GM12878 (cell line): ENCODE results near the gene MFSD6. TPM values are rescaled to one million over a fixed set of nuclear protein-coding genes. Genes with fewer than 3 reads are reported as not detected.

Source experiments
- ATAC-seq: fragments of 200-7000 bp; cut with Tn5 transposase; 3 replicates; pipeline ENCODE4 v1.9.1; 2020; ENCODE audit warnings: mild to moderate bottlenecking, moderate library complexity
- BruUV-seq: library from RNA; stranded (reverse); fragments of 400-500 nt; replicated peaks from 2 replicates; lab custom pipeline; 2021; lab: Mats Ljungman, UMichigan
- CTCF ChIA-PET: fragments of 300-600 bp; sonication (Branson Sonifier 250); formaldehyde crosslinking; extraction: SDS; loops from one replicate; lab custom pipeline; 2021; ENCODE audit warnings: inconsistent platforms; lab: Yijun Ruan, JAX
- POLR2A ChIA-PET: fragments of 350-600 bp; formaldehyde crosslinking; extraction: SDS; loops from one replicate; lab custom pipeline; 2021; ENCODE audit warnings: inconsistent platforms; lab: Charles Lee
- RAD21 ChIA-PET: fragments of 300-600 bp; sonication (Branson Sonifier 250); formaldehyde crosslinking; loops from one replicate; lab custom pipeline; 2023; ENCODE audit warnings: antibody characterized with exemption; ENCODE audit not compliant: unreplicated experiment; lab: Charles Lee
- SMC1A ChIA-PET: fragments of 300-600 bp; sonication (Branson Sonifier 250); formaldehyde crosslinking; loops from one replicate; lab custom pipeline; 2023; ENCODE audit not compliant: unreplicated experiment, uncharacterized antibody; lab: Charles Lee
- DNase-seq: peaks from one replicate; pipeline ENCODE4 v3.0.0-alpha.2; 2011; ENCODE audit warnings: low read depth, low spot score
- FAIRE-seq: peaks from 3 replicates; lab custom pipeline; 2011; peaks lifted over from hg19 to GRCh38; lab: Jason Lieb, UNC
- H2AFZ ChIP-seq: 2 replicates; pipeline ENCODE4 v1.6.0; 2011; ENCODE audit warnings: low read depth, low read length, control low read depth; ENCODE audit not compliant: control insufficient read depth
- H3K27ac ChIP-seq: 2 replicates; pipeline ENCODE4 v1.5.1; 2011; ENCODE audit warnings: control low read depth; ENCODE audit not compliant: control insufficient read depth, insufficient read depth
- H3K27me3 ChIP-seq, 2 experiments: replicated peaks in 1 of 2; 2 replicates each; pipeline versions ENCODE4 v1.6.0 to v1.6.1; 2011; ENCODE audit warnings: low read length in 1 of 2; ENCODE audit not compliant: control insufficient read depth in 2 of 2, insufficient read depth in 2 of 2
- H3K36me3 ChIP-seq, 2 experiments: 2 replicates each; pipeline ENCODE4 v1.5.1; 2011; ENCODE audit warnings: low read length in 1 of 2; ENCODE audit not compliant: control insufficient read depth in 2 of 2, insufficient read depth in 2 of 2
- H3K4me1 ChIP-seq: 2 replicates; pipeline ENCODE4 v1.6.1; 2011; ENCODE audit warnings: mild to moderate bottlenecking, low read length, moderate library complexity, mixed read lengths; ENCODE audit not compliant: control insufficient read depth, insufficient read depth
- H3K4me2 ChIP-seq: 2 replicates; pipeline ENCODE4 v1.6.0; 2011; ENCODE audit warnings: control low read depth; ENCODE audit not compliant: control insufficient read depth, insufficient read depth
- H3K4me3 ChIP-seq: fragments of 200-600 bp; sonication (generic); 2 replicates; pipeline ENCODE4 v1.5.1; 2016
- H3K79me2 ChIP-seq: 2 replicates; pipeline ENCODE4 v1.6.0; 2011; ENCODE audit warnings: low read length; ENCODE audit not compliant: control insufficient read depth, insufficient read depth
- H3K9ac ChIP-seq: 2 replicates; pipeline ENCODE4 v1.8.0; 2011; ENCODE audit warnings: low read length, control low read depth, mixed read lengths; ENCODE audit not compliant: control insufficient read depth, insufficient read depth
- H3K9me3 ChIP-seq: replicated peaks from 3 replicates; pipeline ENCODE4 v1.5.1; 2011; ENCODE audit warnings: mild to moderate bottlenecking, low read length; ENCODE audit not compliant: control insufficient read depth, insufficient read depth
- H4K20me1 ChIP-seq: 2 replicates; pipeline ENCODE4 v1.6.0; 2011; ENCODE audit not compliant: control insufficient read depth, insufficient read depth
- BHLHE40 ChIP-seq, 2 experiments: fragments of 450-650 bp in 1 of 2; IDR thresholded peaks; 2 replicates each; pipeline ENCODE4 v1.6.1; 2011 to 2017; ENCODE audit warnings: low read depth in 2 of 2, borderline replicate concordance in 1 of 2, improper control_type of control experiment in 1 of 2, low read length in 1 of 2, mild to moderate bottlenecking in 1 of 2
- CBX5 ChIP-seq: sonication (generic); IDR thresholded peaks from 2 replicates; pipeline ENCODE4 v1.6.1; 2016; ENCODE audit warnings: low read depth, moderate library complexity, mild to moderate bottlenecking, inconsistent platforms
- GABPA ChIP-seq: IDR thresholded peaks from 2 replicates; pipeline ENCODE4 v1.6.1; 2014; ENCODE audit warnings: antibody characterized with exemption, low read depth, mild to moderate bottlenecking, inconsistent platforms
- IKZF2 ChIP-seq, 2 experiments: fragments of 450-650 bp; IDR thresholded peaks; 2 replicates each; pipeline ENCODE4 v1.6.1; 2017; ENCODE audit warnings: mild to moderate bottlenecking in 2 of 2, moderate library complexity in 2 of 2
- POU2F2 ChIP-seq: IDR thresholded peaks from 3 replicates; pipeline ENCODE4 v1.6.1; 2011; ENCODE audit warnings: low read depth, mild to moderate bottlenecking, low read length, borderline replicate concordance
- RAD21 ChIP-seq: IDR thresholded peaks from 2 replicates; pipeline ENCODE4 v1.6.1; 2011; ENCODE audit warnings: mild to moderate bottlenecking, low read depth, low read length, moderate library complexity; ENCODE audit not compliant: insufficient read depth
- SMAD5 ChIP-seq: IDR thresholded peaks from 2 replicates; pipeline ENCODE4 v1.6.1; 2016; ENCODE audit warnings: antibody characterized with exemption, low read depth
- TAF1 ChIP-seq: IDR thresholded peaks from 2 replicates; pipeline ENCODE4 v1.6.1; 2011; ENCODE audit warnings: mild to moderate bottlenecking, low read depth, low read length, borderline replicate concordance
- TCF3 ChIP-seq: IDR thresholded peaks from 2 replicates; pipeline ENCODE4 v1.6.1; 2012; ENCODE audit warnings: low read depth, mild to moderate bottlenecking, low read length, borderline replicate concordance; ENCODE audit not compliant: insufficient read depth
- WGBS: methylation state at CpG from one replicate; pipeline ENCODE4 v1.1.6; 2016; ENCODE audit warnings: low lambda C conversion rate; ENCODE audit not compliant: insufficient replicate concordance, insufficient coverage; ENCODE audit errors: missing lambda C conversion rate; 5-methylcytosine and 5-hydroxymethylcytosine counted together
- in situ Hi-C: fragments of 300-500 bp; cut with MboI; formaldehyde crosslinking; loops from 9 replicates; pipeline ENCODE4 v1.14.3; 2018; ENCODE audit warnings: mixed read lengths
- intact Hi-C: fragments of 100-400 bp; cut with micrococcal nuclease; formaldehyde crosslinking; loops from one replicate; pipeline ENCODE4 v1.14.2; 2022; ENCODE audit not compliant: unreplicated experiment
- polyA plus RNA-seq, 11 experiments: library from polyadenylated mRNA; depleted of rRNA in 4 of 11; unstranded in 6 of 11; stranded (reverse) in 5 of 11; fragments of >200 nt; fragmentation: Nextera tagmentation in 4 of 11; fragmentation: Illumina TruSeq in 1 of 11; extraction: Ambion mirVana in 4 of 11; extraction: Trizol in 1 of 11; gene quantifications; 1 replicate in 1 of 11; 2 replicates in 10 of 11; pipeline versions ENCODE4 v1.2.1 to v1.2.3, GENCODE V29; 2011 to 2016; ENCODE audit warnings: inconsistent platforms in 2 of 11, missing spikeins in 2 of 11, low read depth in 1 of 11
- total RNA-seq, 4 experiments: library from RNA; depleted of rRNA in 3 of 4; stranded (reverse); fragments of >200 nt in 3 of 4; fragmentation: Illumina TruSeq in 1 of 4; extraction: Trizol in 1 of 4; gene quantifications; 2 replicates each; pipeline versions ENCODE4 v1.2.1 to v1.2.3, GENCODE V29; 2013 to 2021
- TF ChIP-seq, protein P1 (sequence below): fragments of 450-650 bp; IDR thresholded peaks from 2 replicates; pipeline ENCODE4 v1.6.1; 2014; ENCODE audit warnings: mild to moderate bottlenecking
- TF ChIP-seq, protein P2 (sequence below): fragments of 450-650 bp; IDR thresholded peaks from 2 replicates; pipeline ENCODE4 v1.6.1; 2018; ENCODE audit warnings: borderline replicate concordance, mild to moderate bottlenecking; ENCODE audit not compliant: partially characterized antibody
- TF ChIP-seq, protein P3 (sequence below): fragments of 450-650 bp; IDR thresholded peaks from 2 replicates; pipeline ENCODE4 v1.6.1; 2017; ENCODE audit warnings: mild to moderate bottlenecking, moderate library complexity
- TF ChIP-seq, protein P4 (sequence below), 3 experiments: IDR thresholded peaks in 2 of 3; conservative IDR thresholded peaks in 1 of 3; 2 replicates each; pipeline ENCODE4 v1.5.1; 2011; ENCODE audit warnings: low read depth in 3 of 3, low read length in 3 of 3, mild to moderate bottlenecking in 3 of 3, control low read depth in 2 of 3, moderate library complexity in 2 of 3, inconsistent platforms in 1 of 3, mixed read lengths in 1 of 3; ENCODE audit not compliant: control insufficient read depth in 2 of 3, insufficient read depth in 1 of 3; ENCODE audit errors: extremely low read depth in 1 of 3

The MFSD6 gene
- total and polyA plus RNA-seq, 10 of the 15 experiments (the other 5 are each of a cell fraction or from before 2014, with no cell fraction given): 6.7 to 42.6 (median 24.2) TPM

DNA sequence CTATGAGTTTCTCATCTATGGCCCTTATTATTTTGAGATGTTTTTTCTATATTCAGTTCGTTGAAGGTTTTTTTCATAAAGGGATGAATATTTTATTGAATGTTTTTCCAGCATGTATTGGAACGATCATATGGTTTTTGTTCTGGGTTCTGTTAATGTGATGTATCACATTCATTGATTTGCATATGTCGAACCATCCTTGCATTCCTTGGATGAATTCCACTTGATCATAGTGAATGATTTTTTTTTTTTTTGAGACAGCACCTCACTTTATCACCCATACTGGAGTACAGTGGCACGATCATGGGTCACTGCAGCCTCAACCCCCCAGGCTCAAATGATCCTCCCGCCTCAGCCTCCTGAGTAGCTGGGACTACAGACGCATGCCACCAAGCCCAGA lies 131.9 kb downstream of the MFSD6 start:
- intact Hi-C loops: no loop called here
- Histone ChIP-seq H3K27ac (no peak overlapping the region), H3K4me1 (peaks cover 4% of the 10 kb centered on the region), H3K9me3 (peaks cover 17% of the 10 kb centered on the region), H3K27me3 (no peaks in the 10 kb centered on the region), H3K79me2 (peaks cover 18% of the 10 kb centered on the region), H2AFZ (no peak overlapping the region), H3K36me3 (0 out of 4 replicates have a peak, but pooled peaks cover 0 to 4% of the 10 kb centered on the region in 2 experiments), H3K4me2 (no peak overlapping the region), H3K4me3 (no peak overlapping the region), H3K9ac (no peak overlapping the region), H4K20me1 (no peaks in the 10 kb centered on the region)
- DNase-seq (no peak), ATAC-seq (no peak), FAIRE-seq (no peak)
- ChIA-PET RAD21 (no interaction called here), CTCF (interaction anchor here (0.8 to 3.1 kb wide), 3 partner anchors 9 to 32 kb away, joined by 3 to 11 read pairs (median 3); no protein-coding TSS in a partner anchor), POLR2A (no interaction called here), SMC1A (interaction anchor here (1.3 kb wide), 1 partner anchor 43 kb away, joined by 5 read pairs; no protein-coding TSS in a partner anchor)
- no peak for TF ChIP-seq TAF1
- TF ChIP-seq SMAD5: no peak
- no peak for TF ChIP-seq RAD21
- no peak for TF ChIP-seq BHLHE40 (IDR thresholded peaks at IDR 0.05; ENCODE audit: borderline replicate concordance in 1 of 2, low read depth in 2 of 2, low read length in 1 of 2)
- no peak for TF ChIP-seq IKZF2 (IDR thresholded peaks at IDR 0.05)
- TF ChIP-seq, protein P1, sequence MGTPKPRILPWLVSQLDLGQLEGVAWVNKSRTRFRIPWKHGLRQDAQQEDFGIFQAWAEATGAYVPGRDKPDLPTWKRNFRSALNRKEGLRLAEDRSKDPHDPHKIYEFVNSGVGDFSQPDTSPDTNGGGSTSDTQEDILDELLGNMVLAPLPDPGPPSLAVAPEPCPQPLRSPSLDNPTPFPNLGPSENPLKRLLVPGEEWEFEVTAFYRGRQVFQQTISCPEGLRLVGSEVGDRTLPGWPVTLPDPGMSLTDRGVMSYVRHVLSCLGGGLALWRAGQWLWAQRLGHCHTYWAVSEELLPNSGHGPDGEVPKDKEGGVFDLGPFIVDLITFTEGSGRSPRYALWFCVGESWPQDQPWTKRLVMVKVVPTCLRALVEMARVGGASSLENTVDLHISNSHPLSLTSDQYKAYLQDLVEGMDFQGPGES: no peak
- TF ChIP-seq CBX5: 0 out of 2 replicates have a peak, but pooled peaks have one; percentile 21
- TF ChIP-seq GABPA: no peak
- peak; percentile 57; the same call in 1 of the 3 replicates for TF ChIP-seq POU2F2
- TF ChIP-seq, protein P2, sequence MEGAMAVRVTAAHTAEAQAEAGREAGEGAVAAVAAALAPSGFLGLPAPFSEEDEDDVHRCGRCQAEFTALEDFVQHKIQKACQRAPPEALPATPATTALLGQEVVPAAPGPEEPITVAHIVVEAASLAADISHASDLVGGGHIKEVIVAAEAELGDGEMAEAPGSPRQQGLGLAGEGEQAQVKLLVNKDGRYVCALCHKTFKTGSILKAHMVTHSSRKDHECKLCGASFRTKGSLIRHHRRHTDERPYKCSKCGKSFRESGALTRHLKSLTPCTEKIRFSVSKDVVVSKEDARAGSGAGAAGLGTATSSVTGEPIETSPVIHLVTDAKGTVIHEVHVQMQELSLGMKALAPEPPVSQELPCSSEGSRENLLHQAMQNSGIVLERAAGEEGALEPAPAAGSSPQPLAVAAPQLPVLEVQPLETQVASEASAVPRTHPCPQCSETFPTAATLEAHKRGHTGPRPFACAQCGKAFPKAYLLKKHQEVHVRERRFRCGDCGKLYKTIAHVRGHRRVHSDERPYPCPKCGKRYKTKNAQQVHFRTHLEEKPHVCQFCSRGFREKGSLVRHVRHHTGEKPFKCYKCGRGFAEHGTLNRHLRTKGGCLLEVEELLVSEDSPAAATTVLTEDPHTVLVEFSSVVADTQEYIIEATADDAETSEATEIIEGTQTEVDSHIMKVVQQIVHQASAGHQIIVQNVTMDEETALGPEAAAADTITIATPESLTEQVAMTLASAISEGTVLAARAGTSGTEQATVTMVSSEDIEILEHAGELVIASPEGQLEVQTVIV: no peak
- TF ChIP-seq TCF3: no peak
- TF ChIP-seq, protein P3, sequence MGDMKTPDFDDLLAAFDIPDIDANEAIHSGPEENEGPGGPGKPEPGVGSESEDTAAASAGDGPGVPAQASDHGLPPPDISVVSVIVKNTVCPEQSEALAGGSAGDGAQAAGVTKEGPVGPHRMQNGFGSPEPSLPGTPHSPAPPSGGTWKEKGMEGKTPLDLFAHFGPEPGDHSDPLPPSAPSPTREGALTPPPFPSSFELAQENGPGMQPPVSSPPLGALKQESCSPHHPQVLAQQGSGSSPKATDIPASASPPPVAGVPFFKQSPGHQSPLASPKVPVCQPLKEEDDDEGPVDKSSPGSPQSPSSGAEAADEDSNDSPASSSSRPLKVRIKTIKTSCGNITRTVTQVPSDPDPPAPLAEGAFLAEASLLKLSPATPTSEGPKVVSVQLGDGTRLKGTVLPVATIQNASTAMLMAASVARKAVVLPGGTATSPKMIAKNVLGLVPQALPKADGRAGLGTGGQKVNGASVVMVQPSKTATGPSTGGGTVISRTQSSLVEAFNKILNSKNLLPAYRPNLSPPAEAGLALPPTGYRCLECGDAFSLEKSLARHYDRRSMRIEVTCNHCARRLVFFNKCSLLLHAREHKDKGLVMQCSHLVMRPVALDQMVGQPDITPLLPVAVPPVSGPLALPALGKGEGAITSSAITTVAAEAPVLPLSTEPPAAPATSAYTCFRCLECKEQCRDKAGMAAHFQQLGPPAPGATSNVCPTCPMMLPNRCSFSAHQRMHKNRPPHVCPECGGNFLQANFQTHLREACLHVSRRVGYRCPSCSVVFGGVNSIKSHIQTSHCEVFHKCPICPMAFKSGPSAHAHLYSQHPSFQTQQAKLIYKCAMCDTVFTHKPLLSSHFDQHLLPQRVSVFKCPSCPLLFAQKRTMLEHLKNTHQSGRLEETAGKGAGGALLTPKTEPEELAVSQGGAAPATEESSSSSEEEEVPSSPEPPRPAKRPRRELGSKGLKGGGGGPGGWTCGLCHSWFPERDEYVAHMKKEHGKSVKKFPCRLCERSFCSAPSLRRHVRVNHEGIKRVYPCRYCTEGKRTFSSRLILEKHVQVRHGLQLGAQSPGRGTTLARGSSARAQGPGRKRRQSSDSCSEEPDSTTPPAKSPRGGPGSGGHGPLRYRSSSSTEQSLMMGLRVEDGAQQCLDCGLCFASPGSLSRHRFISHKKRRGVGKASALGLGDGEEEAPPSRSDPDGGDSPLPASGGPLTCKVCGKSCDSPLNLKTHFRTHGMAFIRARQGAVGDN: no peak
- TF ChIP-seq, protein P4, sequence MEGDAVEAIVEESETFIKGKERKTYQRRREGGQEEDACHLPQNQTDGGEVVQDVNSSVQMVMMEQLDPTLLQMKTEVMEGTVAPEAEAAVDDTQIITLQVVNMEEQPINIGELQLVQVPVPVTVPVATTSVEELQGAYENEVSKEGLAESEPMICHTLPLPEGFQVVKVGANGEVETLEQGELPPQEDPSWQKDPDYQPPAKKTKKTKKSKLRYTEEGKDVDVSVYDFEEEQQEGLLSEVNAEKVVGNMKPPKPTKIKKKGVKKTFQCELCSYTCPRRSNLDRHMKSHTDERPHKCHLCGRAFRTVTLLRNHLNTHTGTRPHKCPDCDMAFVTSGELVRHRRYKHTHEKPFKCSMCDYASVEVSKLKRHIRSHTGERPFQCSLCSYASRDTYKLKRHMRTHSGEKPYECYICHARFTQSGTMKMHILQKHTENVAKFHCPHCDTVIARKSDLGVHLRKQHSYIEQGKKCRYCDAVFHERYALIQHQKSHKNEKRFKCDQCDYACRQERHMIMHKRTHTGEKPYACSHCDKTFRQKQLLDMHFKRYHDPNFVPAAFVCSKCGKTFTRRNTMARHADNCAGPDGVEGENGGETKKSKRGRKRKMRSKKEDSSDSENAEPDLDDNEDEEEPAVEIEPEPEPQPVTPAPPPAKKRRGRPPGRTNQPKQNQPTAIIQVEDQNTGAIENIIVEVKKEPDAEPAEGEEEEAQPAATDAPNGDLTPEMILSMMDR (IDR thresholded peaks at IDR 0.05 in 2 of 3, conservative IDR thresholded peaks at IDR 0.05 in 1 of 3; ENCODE audit: control insufficient read depth in 2 of 3, extremely low read depth in 1 of 3, insufficient read depth in 1 of 3, low read depth in 3 of 3, low read length in 3 of 3): no peak
- 79% methylated on average over 5 of the region's 6 CpGs for WGBS
- BruUV-seq: no TSS peak
- in situ Hi-C loops: no loop called here
